NCI-H446 treated with DMSO at 0.1 percent for 48 hours (cell line): ENCODE data around the gene BAHCC1.

ENCODE experiments used
- DNase-seq: peaks from one replicate; lab custom pipeline; 2025; lab: John Stamatoyannopoulos, UW

BAHCC1 gene

DNA sequence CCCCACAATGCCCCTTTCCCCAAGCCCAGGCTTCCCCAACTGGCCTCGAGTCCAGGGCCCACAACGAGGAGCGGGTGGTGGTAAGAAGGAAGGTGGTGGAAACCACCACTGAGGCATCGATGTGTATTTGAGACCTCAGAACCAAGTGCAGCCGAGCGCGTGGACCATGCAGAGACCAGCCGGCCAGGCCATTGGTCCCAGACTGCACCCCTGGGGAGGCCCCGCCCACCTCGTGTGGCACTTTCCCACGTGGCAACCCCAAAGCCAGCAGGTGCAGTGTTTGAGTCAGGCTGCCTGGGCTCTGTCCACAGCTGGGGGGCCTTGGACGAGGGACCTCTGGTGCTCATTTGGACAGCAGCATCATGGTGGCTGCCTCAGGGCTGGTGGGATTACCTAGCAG lies 28.1 kb upstream of the BAHCC1 start:
- no peak for DNase-seq

DNA sequence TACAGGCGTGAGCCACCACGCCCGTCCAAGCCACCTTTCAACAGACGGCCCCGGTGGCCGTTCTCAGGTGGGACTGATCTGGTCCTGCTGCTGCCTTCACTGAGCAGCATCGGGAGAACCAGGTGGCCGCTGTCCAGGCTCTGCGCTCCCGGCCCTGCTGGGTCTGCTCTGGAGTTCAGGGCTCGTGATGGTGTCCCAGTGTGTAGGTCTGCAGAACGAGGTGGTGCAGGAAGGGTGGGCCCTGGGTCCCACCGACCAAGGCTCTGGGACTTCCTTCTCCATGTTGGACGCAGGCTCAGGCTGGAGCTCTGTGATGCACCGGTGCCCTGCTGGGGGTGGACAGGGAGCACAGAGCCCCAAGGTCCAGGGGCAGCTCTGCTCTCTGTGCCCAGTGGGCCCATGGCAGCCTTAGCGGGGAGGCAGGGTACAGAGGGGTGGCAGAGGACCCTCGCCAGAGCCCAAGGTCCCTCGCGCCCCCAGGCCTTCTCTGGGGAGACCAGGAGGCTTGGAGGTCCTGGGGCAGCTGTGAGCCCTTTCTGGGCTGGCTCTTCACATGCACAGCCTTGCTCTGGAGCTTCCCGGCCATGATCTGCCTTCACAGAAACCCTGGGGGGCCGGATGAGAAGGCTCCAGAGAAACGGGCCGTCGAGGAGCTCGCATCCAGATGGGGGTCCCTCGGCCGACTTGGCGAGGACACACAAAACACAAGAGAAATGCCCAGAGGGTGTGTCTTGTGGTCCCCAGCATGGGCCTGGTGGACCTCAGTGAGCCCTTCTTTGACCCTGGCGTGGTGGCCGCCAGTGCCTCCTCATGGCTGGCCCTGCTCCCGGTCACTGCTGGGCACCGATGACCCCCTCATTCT lies 26.9 kb upstream of the BAHCC1 start:
- DNase-seq, result no peak

DNA sequence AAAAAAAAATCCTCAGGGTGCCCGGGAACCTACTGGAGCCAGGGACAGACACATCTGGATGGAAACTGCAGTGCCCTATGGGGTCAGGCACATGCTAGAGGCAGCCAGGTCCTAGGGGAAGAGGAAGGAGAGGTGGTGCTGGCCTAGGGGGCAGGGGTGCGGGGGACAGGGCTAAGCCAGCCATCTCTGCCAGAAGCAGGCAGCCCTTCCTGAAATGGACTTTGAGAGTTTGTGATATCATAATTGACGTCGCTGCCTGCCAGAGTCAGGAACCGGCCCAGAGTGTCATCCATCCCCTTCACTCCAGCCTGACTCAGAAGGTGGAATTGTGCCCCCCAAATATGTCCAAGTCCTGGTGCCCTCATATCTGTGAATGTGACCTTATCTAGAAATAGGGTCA lies 25.0 kb upstream of the BAHCC1 start:
- DNase-seq, result no peak

DNA sequence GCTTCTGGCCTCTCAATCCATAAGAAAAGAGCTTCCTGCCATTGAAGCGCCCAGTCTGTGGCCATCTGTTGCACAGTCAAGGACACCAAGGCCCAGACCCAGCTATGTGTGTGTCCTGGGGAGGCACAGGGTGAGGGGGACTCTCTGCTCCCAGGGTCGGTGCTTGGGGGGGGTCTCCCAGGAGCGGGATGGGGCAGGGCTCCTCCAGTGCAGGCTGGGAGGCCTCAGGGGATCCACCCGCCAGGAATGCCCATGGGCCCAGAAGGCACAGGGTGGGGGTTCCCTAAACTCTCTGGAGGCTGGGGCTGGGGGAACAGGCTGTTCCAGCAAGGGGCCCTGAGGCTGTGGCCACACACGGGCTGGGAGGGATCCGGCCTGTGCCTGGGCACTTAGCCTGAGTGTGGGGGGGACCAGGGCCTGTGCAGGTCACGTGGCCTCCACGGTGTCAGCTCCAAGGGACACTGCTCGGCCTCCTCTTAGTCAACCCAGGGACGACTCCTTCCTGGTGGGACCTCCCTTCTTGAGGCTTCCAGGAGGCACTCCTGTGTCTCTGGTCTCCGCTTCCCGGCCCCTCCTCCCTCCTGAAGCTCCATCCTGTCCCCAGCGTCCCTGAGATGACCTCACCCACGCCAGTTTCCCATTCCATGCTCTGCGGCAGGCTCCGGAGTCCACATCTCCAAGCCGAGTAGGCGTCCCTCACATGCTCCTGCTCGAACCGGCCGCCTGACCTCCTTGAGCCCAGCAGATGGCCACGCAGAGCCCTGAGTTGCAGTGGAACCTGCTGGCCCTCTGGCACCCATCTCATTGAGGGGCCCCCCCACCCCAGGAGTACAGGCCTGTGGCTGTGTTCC lies 23.1 kb upstream of the BAHCC1 start:
- no peak for DNase-seq

DNA sequence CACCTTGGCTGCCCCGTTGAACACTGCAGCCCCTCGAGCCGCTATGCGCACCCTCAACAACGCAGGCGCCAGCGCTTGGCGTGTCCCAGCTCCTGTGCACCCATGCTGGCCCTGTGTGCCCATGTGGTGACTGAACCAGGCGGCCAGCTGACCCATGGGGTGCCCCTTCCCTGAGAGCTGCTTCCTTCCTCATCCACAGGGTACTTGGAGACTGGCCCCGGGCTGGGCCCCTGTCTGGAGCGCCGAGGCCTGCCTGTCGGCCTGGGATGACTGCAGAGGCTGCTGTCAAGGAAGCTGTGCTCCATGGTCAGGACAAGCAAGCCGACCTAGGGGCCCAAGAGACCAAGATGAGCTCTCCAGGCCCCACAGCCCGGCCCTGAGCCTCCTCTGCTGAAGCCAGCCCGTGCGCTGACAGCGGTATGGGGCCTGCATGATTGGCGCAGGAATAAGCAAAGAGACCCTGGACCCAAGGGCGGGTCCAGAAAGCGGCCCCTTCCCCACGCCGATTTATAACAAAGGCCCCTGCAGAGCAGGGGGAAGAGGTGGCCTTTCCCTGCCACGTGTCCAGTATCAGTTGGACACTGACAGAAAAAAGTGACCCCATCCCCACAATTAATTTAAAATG lies 21.6 kb upstream of the BAHCC1 start:
- DNase-seq, result no peak

DNA sequence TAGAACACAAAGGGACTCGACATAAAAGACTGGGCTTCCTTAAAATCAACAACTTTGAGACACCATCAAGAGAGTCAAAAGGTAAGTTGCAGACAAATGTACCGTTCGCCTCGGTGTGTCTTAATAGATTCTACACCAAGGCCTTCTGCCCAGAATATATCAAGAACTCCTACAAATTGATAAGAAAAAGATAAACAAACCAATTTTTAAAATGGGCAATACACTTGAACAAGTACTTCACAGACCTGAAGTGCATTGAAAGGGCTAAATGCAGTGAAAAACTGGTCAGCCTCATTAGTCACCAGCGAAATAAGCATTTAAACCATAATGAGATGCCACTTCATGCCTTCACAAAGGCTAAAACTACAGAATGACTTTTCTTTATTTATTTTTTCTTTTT lies 20.4 kb upstream of the BAHCC1 start:
- no peak for DNase-seq

DNA sequence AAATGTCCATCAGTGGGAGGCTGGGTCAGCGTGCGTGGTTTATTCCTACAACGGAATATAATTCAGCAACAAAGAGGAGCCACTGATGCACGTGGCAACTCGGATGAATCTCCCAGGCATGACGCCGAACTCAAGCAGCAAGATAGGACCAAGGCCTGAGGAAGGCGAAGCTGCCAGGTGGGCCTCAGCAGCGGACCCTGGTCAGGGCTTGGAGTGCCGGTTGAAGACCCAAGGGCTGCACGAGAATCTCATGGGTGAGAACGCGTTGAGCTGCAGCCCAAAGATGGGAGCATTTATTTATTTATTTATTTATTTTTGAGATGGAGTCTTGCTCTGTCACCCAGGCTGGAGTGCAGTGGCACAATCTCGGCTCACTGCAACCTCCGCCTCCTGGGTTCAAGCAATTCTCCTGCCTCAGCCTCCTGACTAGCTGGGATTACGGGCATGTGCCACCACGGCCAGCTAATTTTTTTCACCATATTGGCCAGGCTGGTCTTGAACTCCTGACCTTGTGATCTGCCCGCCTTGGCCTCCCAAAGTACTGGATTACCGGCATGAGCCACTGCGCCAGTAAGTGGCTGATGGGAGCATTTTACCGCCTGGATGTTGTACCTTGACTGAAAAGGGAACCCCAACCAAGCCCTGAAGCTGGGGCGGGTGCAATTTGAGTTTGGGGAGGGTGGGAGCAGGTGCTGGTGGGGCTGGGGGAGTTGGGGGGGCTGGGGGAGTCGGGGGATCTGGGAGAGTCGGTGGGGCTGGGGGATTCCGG lies 18.1 kb upstream of the BAHCC1 start:
- no peak for DNase-seq

DNA sequence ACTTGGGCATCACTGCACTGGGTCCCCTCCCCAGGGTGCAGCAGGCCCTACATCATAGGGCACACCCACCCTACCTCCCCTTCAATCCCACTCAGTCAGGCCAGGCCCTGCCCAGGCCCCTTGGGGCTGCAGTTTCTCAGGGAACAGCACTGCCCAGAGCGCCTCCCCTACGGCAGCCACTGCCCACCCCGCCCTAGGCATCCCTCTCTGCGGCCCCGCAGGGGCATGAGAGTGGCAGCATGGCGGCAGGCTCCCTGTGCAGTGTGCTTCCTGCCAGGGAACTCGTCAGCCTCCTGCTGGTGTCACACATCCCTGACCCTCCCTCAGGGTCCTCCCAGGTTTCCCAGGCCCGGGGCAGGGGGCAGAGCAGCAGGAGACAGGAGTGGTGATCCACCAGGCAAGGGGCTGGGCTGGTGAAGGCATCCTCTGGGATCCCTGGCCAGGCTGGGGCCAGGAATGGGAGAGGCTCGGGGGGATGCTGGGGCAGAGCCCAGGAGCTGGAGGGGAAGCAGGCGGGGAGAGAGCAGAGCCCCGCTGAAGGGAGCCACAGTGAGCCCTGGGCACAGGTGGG lies 16.2 kb upstream of the BAHCC1 start:
- no peak for DNase-seq

DNA sequence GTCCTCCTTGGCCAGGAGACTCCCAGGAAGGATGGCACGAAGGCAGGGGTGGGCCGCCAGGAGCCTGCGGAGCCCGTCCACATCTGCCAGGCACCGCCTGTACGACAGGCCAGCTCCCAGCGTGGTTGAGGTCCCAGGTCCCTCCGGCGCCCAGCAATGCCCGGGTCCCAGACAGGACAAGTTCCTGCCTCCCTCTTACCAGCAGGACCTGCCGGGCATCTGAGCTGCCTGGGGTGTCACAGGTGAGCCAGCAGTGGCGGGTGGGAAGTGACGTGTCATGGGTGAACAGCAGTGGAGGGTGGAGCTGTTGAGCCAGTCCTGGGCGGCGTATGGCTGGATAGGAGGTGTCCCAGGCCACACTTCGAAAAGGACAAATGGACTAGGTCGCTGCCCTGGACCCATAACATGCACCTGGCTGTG lies 15.7 kb upstream of the BAHCC1 start:
- no peak for DNase-seq

DNA sequence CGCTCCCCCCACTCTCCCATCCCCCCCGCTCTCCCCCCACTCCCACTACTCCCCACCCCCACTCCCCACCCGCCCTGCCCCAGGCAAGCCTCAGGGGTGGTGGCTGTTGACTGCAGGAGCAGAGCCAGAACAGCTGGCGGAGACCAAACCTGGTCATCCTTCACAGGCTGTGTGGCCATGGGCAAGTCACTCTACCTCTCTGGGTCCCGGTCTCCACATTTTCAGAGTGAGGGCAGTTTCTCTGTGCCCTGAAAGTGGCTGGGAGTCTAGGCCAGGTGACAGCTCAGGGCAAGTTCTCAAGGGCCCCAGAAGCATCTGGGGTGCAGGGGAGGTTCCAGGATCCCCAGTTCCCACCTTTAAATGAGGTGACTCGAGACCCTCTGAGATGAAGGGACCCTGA lies 15.1 kb upstream of the BAHCC1 start:
- no peak for DNase-seq

DNA sequence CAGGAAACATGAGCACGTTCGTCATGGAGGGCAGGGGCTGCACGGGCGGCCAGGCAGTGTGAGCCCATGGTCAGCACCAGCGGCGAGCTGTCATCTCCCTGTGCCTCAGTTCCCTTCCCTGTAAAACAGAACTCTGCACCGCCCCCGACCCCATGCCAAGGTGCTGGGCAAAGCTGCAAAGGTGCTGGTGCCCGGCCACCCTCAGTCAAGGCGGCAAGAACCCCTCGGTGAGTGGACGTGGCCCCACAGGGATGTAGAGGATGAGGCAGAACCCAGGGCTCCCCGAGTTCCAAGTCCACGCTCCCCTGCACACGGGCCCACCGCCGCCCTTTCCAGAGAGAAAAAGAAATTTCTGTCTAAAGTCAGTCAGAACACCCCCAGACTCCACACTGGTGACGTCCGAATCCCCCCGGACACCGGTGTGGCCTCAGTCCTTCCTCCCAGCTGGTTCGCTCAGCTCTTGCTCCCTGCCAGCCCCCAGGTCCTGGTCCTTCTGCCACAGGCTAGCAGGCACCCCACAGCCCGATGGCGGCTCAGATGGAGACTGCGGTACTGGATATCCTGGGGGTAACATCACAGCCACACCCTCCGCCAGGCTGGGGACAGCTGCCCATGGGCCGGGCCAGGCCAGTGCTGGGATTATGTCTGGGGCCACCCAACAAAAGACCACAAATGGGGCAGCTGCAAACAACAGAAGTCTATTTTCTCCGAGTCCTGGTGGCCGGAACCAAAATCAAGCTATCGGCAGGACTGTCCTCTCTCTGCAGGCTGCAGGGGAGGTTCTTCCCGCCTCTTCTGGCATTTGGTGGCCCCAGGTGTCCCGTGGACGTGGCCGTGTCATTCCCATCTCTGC lies 14.4 kb upstream of the BAHCC1 start:
- no peak for DNase-seq

DNA sequence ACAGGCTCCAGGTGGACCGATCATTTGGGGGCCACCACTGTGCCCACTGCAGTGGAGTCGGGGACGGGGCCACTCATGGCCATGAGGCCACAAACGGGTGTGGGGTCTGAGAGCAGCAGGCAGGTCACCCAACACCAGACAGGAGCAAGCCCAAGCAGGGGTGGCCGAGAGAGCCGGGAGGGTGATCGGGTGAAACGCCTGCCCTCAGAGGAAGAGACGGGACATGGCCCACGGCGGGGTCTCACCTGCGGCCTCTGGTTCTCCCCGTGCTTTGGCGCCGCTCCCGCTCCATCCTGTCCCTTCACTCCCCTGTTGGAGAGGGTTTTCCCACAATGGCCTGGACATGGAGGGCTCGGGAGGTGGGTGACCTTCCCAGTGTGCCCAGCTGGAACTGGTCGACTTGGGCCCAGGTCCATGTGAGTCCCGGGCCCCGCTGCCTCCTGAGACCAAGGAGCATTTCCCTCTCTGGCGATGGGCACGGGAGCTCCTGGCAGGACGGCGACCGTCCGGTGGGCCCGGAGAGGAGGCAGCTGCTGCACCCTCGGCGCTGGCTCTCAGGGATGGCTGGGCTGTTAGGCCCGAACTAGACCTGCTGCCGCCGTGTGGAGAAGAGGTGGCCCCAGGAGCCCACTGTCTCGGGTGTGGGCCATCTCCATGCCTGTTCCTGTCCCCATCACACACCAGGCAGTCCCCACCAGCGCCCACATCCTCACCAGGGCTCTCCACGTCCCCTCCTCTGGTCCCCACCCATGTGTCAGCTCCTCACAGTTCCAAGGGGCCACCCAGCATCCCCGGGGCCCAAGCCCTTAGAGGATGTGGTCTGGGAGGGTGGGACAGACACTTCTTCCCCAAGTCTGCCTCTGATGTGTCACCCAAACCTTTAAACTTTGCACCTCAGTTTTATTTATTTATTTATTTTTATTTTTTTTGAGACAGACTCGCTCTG lies 13.4 kb upstream of the BAHCC1 start:
- no peak for DNase-seq

DNA sequence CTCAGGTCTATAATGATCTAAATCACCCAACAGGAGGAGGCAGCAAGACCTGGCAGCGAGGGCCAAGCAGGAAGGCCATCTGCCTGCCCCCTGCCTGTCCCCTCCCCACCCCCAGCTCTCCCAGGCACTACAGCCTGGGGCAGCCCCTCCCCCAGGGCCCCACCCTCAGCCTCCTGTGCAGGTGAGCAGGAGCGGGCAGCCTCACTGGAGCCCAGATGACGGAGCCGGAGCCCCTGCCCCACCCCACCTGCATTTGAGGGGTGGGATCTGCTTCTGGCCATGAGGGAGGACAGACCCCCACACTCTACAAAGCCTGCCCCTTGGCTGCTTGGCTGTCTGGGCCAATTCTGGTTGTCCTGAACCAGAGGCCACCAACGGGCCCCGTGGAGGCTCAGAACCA lies 12.4 kb upstream of the BAHCC1 start:
- DNase-seq, result no peak

DNA sequence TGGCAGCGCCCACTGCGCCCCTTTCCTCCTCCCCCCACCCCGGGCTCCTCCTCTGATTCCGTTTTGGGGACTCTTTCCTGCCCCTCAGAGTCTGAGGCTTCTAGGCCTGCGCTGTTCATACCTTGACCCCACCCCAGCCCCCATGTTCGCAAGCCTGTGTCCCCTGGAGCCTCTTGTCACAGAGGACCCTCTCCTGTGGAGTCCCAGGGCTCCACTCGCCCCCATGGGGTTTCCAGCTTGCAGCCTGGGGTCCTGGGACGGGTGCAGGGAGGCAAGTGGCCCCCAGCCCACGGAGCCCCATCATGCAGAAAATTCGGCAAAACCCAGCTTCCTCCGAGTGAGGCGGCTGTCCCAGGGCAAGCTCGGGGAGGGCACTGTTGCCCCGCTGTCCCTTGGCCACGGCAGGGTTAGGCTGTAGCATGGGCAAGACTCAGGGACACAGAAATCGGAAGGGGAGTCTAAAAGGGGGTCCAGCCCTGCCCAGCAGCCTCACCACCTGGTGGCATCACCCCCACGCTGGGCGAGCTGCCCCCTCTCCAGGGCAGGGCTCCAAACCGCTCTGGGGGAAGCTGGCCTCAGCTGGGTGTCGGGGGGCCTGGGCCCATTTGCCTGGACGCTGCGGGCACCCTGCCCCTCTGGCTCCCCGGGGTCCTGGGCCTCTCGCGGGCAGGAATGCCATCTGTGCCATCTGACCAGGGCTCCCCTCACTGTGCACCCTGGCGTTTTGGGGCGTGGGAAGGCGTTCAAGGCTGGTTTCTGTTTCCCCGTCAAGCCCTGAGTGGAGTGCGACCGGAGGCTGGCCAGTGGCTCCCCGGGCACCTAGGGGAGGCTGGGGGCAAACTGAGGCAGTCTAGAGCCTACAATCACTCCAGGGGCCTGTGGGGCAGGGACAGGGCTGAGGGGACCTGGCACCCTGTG lies 11.5 kb upstream of the BAHCC1 start:
- DNase-seq, result no peak

DNA sequence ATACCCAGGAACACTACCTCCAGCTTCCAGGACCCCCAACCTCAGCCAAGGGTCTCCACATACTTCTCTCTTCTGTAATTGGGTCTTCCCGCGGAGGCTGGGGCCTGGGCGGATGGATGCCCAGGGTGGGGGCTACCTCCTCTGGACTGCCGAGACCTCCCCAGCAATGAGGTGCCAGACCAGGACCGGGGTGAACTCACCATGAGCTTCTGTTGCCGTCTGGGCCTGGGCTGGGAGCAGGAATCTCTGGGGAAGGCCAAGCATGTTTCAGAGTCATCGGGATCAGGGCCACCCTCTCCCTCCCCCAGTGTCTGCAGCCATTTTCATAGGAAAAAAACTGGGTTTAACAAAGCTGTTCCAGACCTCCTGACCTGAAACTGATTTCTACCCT lies 10.3 kb upstream of the BAHCC1 start:
- no peak for DNase-seq

DNA sequence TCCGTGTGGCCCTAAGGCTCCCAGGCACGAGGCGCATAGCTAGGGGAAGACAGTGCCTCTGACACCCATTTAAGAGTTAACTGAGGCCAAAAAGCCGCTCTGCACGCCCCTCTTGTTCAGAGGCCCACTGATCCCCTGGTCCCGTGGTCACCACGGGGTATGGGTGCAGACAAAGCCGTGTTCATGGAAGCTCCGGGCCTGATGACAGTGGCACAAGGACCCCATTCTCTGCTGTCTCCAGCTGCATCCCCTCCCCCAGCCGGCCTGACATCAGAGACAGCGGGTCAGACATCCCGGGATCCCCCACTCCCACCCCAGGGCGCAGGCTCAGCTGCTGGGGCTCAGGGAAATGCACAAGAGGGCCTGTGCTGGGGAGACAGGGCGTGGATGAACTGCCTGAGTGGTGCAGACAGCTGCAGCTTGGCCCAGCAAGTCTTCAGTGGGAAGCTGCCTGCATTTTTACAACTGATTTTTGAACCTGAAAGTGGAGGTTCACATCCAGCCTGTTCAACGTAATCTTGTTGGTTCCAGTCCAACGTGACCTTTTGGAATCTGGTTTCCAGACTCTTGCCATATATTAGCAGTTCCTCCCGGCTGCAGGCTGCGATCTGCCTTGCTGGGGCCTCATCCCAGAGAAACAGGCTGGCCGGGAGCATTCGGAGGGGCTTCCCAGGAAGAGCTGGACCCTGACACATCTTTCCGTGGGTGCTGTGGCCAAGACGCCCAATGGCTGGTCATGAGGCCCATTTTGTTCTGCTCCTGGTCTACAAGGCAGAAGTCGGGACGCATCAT lies 9.7 kb upstream of the BAHCC1 start:
- DNase-seq, result no peak

DNA sequence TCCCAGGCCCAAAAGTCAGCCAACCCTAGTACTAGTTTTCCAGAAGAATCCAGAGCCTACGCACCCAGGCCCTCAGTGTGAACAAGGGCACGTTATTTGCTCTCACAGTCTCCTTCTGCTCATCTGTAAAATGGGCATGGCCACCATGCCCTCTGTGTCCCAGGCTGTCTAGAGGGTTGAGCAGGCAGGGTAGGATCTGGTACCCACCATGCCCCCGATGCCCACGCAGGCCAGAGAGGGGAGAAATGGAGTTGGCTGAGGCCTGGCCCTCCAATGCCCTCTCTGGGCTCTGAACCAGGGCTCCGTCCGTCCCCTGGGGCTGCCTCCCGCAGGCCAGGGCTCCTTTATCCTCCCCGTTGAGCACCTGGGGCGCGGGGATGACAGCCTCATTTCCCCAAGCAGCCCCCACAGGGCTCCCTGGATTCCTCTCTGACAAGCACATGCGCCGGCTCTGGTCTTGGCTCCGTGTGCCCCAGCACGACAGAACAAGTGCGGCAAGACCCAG lies 9.1 kb upstream of the BAHCC1 start:
- no peak for DNase-seq
